Thyroid gland (tissue), 4 donors: Measurements from ENCODE around the gene STOX1. TPM values are rescaled to one million over a fixed set of nuclear protein-coding genes. Genes with fewer than 3 reads are reported as not detected.
"Not testable (repeated sequence)": the region's sequence is repeated elsewhere in the genome, so short reads cannot be mapped to it uniquely, and the experiment has no call there.

Experiments used
- DNase-seq, 2 donors: peaks; one replicate each; pipeline ENCODE4 v3.0.0-alpha.2; 2019
- H3K27ac ChIP-seq, 3 donors: fragments of 200-600 bp; sonication (generic); 1 replicate in 2 of 3; 2 replicates in 1 of 3; pipeline ENCODE4 v1.5.1; 2016 to 2019; ENCODE audit warnings: mild to moderate bottlenecking in 1 of 3, moderate library complexity in 1 of 3
- H3K27me3 ChIP-seq: fragments of 200-600 bp; sonication (generic); one replicate; pipeline ENCODE4 v1.5.1; 2019
- H3K36me3 ChIP-seq, 2 donors: fragments of 200-600 bp; sonication (generic); one replicate each; pipeline ENCODE4 v1.5.1; 2016 to 2019
- H3K4me1 ChIP-seq, 2 donors: fragments of 200-600 bp; sonication (generic); one replicate each; pipeline ENCODE4 v1.5.1; 2017 to 2019
- H3K4me3 ChIP-seq, 3 donors: fragments of 200-600 bp; sonication (generic); replicated peaks in 1 of 3; 1 replicate in 2 of 3; 2 replicates in 1 of 3; pipeline ENCODE4 v1.5.1; 2016; ENCODE audit warnings: mild to moderate bottlenecking in 1 of 3
- H3K9me3 ChIP-seq: fragments of 200-600 bp; sonication (generic); one replicate; pipeline ENCODE4 v1.5.1; 2017
- CTCF ChIP-seq, 6 experiments: fragments of 200-600 bp in 3 of 6; fragments of 450-650 bp in 3 of 6; sonication (generic) in 3 of 6; IDR thresholded peaks; one replicate each; pipeline ENCODE4 v1.5.1; 2016 to 2019; ENCODE audit warnings: antibody characterized with exemption in 6 of 6, mild to moderate bottlenecking in 2 of 6, inconsistent platforms in 1 of 6, moderate library complexity in 1 of 6
- POLR2A ChIP-seq, 2 donors: fragments of 450-650 bp; IDR thresholded peaks; one replicate each; pipeline ENCODE4 v1.6.1; 2017; ENCODE audit warnings: antibody characterized with exemption in 2 of 2, mild to moderate bottlenecking in 2 of 2, moderate library complexity in 1 of 2
- WGBS, 2 donors: methylation state at CpG; one replicate each; pipeline ENCODE4 v1.1.5; 2017; 5-methylcytosine and 5-hydroxymethylcytosine counted together
- intact Hi-C: fragments of 100-400 bp; cut with DNase I; formaldehyde crosslinking; loops from one replicate; pipeline ENCODE4 v1.15.1; 2023
- small RNA-seq: library from RNA; depleted of rRNA; stranded (forward); fragments of <200 nt; gene quantifications from one replicate; pipeline ENCODE3, GENCODE V24; 2016
- total RNA-seq, 4 donors: library from RNA; depleted of rRNA; stranded (reverse); fragments of >200 nt; gene quantifications; one replicate each; pipeline ENCODE4 v1.2.3, GENCODE V29; 2016

STOX1 gene
- total RNA-seq, 4 donors from 2014 or later: 8.5 to 14.9 (median 10.0) TPM

- Histone ChIP-seq H3K27ac (no peak overlapping the region), H3K27me3 (no peaks in the 10 kb centered on the region), H3K36me3 (peaks cover 10 to 25% of the 10 kb centered on the region in 2 donors), H3K4me3 (no peak overlapping the region), H3K9me3 (no peaks in the 10 kb centered on the region), H3K4me1 (no peaks in the 10 kb centered on the region)
- DNase-seq: no peak
- WGBS, 2 donors: 91 to 95% methylated on average over 2 of the region's 2 CpGs
- TF ChIP-seq CTCF (IDR thresholded peaks at IDR 0.05): no peak
- TF ChIP-seq POLR2A (IDR thresholded peaks at IDR 0.05): no peak
- intact Hi-C loops: no loop called here
Observed at GRCh38 chr10:68938884-68939283, 111.6 kb downstream of the STOX1 start.

- H3K4me1 ChIP-seq, intact Hi-C loops, DNase-seq, H3K27me3 ChIP-seq, H3K4me3 ChIP-seq, H3K9me3 ChIP-seq, H3K27ac ChIP-seq: not testable (repeated sequence)
- H3K36me3 ChIP-seq: peaks cover 15 to 18% of the 10 kb centered on the region in 2 donors
Observed at GRCh38 chr10:68940917-68941316, 113.6 kb downstream of the STOX1 start.

Small RNA genes lying within 50 kb of the gene (small RNA-seq; reads per million reads assigned to genes)
- gene RNU6-571P: not detected
- not detected for gene RNU6-697P

Other genes starting within 250 kb of the STOX1 start
- 10 to 100 TPM; 65.6 to 95.3 (median 74.2) TPM for gene CCAR1, start 106.3 kb upstream of the STOX1 start, total RNA-seq
- 10 to 100 TPM; 36.3 to 51.3 (median 41.7) TPM for gene DDX50, start 73.8 kb downstream of the STOX1 start, total RNA-seq
- 10 to 100 TPM; 30.9 to 56.1 (median 38.1) TPM for gene DDX21, start 128.6 kb downstream of the STOX1 start, total RNA-seq
- 10 to 100 TPM; 37.9 to 54.1 (median 42.8) TPM for gene KIFBP, start 161.3 kb downstream of the STOX1 start, total RNA-seq